Measurements from ENCODE around the gene MORC2.

The MORC2 gene

GRCh38 chr22:30932661-30933060 is 35.9 kb downstream of the MORC2 start:
- ATAC-seq: no peak

DNA sequence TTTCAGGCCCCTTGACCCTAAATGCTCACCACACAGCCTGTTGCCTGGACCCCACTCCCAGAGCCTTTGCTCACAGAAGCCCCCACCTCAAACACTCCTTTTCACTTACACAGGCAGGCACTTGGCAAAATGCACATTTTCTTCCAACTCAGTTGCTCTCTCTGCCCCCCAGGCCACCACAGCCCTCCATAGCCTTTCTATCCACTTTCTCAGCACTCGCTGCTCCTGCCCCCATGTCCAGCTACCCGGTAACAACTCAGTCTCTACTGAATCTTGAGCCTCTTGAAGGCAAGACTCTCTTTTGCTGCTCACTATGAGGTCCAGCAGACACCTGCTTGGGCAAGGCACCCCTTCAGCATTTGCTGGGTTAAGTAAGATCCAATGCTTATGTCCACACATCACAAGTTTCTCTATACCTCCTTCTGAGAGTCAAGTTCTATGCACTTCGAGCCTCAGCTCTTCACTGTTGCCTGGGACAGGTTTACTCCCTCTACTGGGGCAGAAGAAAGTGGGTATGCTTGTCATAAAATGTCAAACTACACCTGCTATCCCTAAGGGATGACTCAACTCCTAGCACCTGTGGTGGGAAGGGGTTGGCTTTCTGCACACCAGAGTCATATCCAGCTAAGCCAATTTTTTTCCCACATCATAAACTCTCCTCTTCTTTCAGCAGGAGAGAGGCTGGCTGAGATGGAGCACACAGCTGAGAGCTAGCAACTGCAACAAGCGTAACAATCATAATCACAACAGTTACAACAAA is 36.9 kb downstream of the MORC2 start:
- no peak for ATAC-seq
- TF ChIP-seq TOX (CRISPR knock-in tag; IDR thresholded peaks at IDR 0.05; ENCODE audit: borderline replicate concordance): no peak
- TF ChIP-seq, protein P1, sequence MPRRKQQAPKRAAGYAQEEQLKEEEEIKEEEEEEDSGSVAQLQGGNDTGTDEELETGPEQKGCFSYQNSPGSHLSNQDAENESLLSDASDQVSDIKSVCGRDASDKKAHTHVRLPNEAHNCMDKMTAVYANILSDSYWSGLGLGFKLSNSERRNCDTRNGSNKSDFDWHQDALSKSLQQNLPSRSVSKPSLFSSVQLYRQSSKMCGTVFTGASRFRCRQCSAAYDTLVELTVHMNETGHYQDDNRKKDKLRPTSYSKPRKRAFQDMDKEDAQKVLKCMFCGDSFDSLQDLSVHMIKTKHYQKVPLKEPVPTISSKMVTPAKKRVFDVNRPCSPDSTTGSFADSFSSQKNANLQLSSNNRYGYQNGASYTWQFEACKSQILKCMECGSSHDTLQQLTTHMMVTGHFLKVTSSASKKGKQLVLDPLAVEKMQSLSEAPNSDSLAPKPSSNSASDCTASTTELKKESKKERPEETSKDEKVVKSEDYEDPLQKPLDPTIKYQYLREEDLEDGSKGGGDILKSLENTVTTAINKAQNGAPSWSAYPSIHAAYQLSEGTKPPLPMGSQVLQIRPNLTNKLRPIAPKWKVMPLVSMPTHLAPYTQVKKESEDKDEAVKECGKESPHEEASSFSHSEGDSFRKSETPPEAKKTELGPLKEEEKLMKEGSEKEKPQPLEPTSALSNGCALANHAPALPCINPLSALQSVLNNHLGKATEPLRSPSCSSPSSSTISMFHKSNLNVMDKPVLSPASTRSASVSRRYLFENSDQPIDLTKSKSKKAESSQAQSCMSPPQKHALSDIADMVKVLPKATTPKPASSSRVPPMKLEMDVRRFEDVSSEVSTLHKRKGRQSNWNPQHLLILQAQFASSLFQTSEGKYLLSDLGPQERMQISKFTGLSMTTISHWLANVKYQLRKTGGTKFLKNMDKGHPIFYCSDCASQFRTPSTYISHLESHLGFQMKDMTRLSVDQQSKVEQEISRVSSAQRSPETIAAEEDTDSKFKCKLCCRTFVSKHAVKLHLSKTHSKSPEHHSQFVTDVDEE (CRISPR knock-in tag; IDR thresholded peaks at IDR 0.05): no peak

More at GRCh38 chr22:30932661-30933060, 35.9 kb downstream of the MORC2 start:
- TF ChIP-seq ZFP30 (CRISPR knock-in tag; IDR thresholded peaks at IDR 0.05) (no peak), POU6F1 (CRISPR knock-in tag; IDR thresholded peaks at IDR 0.05; ENCODE audit: borderline replicate concordance, low read depth) (no peak), ZNF70 (CRISPR knock-in tag; IDR thresholded peaks at IDR 0.05) (no peak), SNAI2 (CRISPR knock-in tag; IDR thresholded peaks at IDR 0.05) (no peak), RARB (CRISPR knock-in tag; IDR thresholded peaks at IDR 0.05) (no peak), ARNTL (CRISPR knock-in tag; IDR thresholded peaks at IDR 0.05; ENCODE audit: borderline replicate concordance, low read depth) (no peak), ZFP3 (CRISPR knock-in tag; IDR thresholded peaks at IDR 0.05) (no peak), PPARA (CRISPR knock-in tag; IDR thresholded peaks at IDR 0.05; ENCODE audit: borderline replicate concordance) (no peak), TCF4 (CRISPR knock-in tag; IDR thresholded peaks at IDR 0.05; ENCODE audit: borderline replicate concordance) (no peak), ZNF8 (CRISPR knock-in tag; IDR thresholded peaks at IDR 0.05) (no peak), CSDC2 (CRISPR knock-in tag; IDR thresholded peaks at IDR 0.05) (no peak), ZNF565 (CRISPR knock-in tag; conservative IDR thresholded peaks at IDR 0.05; ENCODE audit: low read depth) (no peak), GLIS3 (CRISPR knock-in tag; IDR thresholded peaks at IDR 0.05) (no peak)
- TF ChIP-seq, protein P2, sequence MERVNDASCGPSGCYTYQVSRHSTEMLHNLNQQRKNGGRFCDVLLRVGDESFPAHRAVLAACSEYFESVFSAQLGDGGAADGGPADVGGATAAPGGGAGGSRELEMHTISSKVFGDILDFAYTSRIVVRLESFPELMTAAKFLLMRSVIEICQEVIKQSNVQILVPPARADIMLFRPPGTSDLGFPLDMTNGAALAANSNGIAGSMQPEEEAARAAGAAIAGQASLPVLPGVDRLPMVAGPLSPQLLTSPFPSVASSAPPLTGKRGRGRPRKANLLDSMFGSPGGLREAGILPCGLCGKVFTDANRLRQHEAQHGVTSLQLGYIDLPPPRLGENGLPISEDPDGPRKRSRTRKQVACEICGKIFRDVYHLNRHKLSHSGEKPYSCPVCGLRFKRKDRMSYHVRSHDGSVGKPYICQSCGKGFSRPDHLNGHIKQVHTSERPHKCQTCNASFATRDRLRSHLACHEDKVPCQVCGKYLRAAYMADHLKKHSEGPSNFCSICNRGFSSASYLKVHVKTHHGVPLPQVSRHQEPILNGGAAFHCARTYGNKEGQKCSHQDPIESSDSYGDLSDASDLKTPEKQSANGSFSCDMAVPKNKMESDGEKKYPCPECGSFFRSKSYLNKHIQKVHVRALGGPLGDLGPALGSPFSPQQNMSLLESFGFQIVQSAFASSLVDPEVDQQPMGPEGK (CRISPR knock-in tag; IDR thresholded peaks at IDR 0.05; ENCODE audit: borderline replicate concordance): no peak

GRCh38 chr22:30930228-30930627 is 38.3 kb downstream of the MORC2 start:
- TF ChIP-seq ZNF70 (CRISPR knock-in tag; IDR thresholded peaks at IDR 0.05): no peak
- TF ChIP-seq, protein P1 (CRISPR knock-in tag; IDR thresholded peaks at IDR 0.05): no peak
- TF ChIP-seq CSRNP3 (CRISPR knock-in tag; IDR thresholded peaks at IDR 0.05): no peak
- no peak for TF ChIP-seq ARNTL (CRISPR knock-in tag; IDR thresholded peaks at IDR 0.05; ENCODE audit: borderline replicate concordance, low read depth)
- TF ChIP-seq TCF4 (CRISPR knock-in tag; IDR thresholded peaks at IDR 0.05; ENCODE audit: borderline replicate concordance): no peak
- no peak for TF ChIP-seq RARB (CRISPR knock-in tag; IDR thresholded peaks at IDR 0.05)
- TF ChIP-seq PPARA (CRISPR knock-in tag; IDR thresholded peaks at IDR 0.05; ENCODE audit: borderline replicate concordance): no peak
- no peak for TF ChIP-seq ZNF8 (CRISPR knock-in tag; IDR thresholded peaks at IDR 0.05)
- TF ChIP-seq ZNF565 (CRISPR knock-in tag; conservative IDR thresholded peaks at IDR 0.05; ENCODE audit: low read depth): no peak
- no peak for TF ChIP-seq ZC3H10 (CRISPR knock-in tag; IDR thresholded peaks at IDR 0.05)
- no peak for TF ChIP-seq ISL1 (CRISPR knock-in tag; IDR thresholded peaks at IDR 0.05)
- no peak for TF ChIP-seq SNAI2 (CRISPR knock-in tag; IDR thresholded peaks at IDR 0.05)
- no peak for TF ChIP-seq ESRRG (CRISPR knock-in tag; IDR thresholded peaks at IDR 0.05)
- TF ChIP-seq POU6F1 (CRISPR knock-in tag; IDR thresholded peaks at IDR 0.05; ENCODE audit: borderline replicate concordance, low read depth): no peak
- no peak for TF ChIP-seq OSR1 (CRISPR knock-in tag; IDR thresholded peaks at IDR 0.05)
- TF ChIP-seq ZFP30 (CRISPR knock-in tag; IDR thresholded peaks at IDR 0.05): no peak
- TF ChIP-seq CSDC2 (CRISPR knock-in tag; IDR thresholded peaks at IDR 0.05): no peak
- TF ChIP-seq BACH2 (CRISPR knock-in tag; IDR thresholded peaks at IDR 0.05; ENCODE audit: borderline replicate concordance): no peak
- no peak for TF ChIP-seq CREB5 (CRISPR knock-in tag; IDR thresholded peaks at IDR 0.05; ENCODE audit: low read depth)
- no peak for ATAC-seq
